A549 (cell line): ENCODE data around the gene HRH2. TPM values are rescaled to one million over a fixed set of nuclear protein-coding genes. Genes with fewer than 3 reads are reported as not detected.

ENCODE experiments used
- ATAC-seq, 2 experiments: fragments of 200-7000 bp in 1 of 2; fragments of >200 bp in 1 of 2; cut with Nextera tagmentation in 1 of 2; cut with Tn5 transposase in 1 of 2; 3 replicates each; pipeline versions ENCODE4 v1.8.0 to v1.9.1; 2018 to 2020; ENCODE audit warnings: mild to moderate bottlenecking in 1 of 2, moderate library complexity in 1 of 2
- CTCF ChIA-PET: fragments of 300-600 bp; sonication (Branson Sonifier 250); formaldehyde crosslinking; extraction: SDS; loops from one replicate; lab custom pipeline; 2021; ENCODE audit warnings: antibody characterized with exemption, inconsistent platforms; lab: Yijun Ruan, JAX
- POLR2A ChIA-PET: fragments of 350-600 bp; formaldehyde crosslinking; extraction: SDS; loops from one replicate; lab custom pipeline; 2021; ENCODE audit warnings: antibody characterized with exemption, inconsistent platforms; lab: Yijun Ruan, JAX
- DNase-seq, 2 experiments: peaks; one replicate each; pipeline versions ENCODE4 v3.0.0 to v3.0.0-alpha.2; 2011 to 2016; ENCODE audit warnings: low read depth in 1 of 2, low spot score in 1 of 2
- FAIRE-seq: peaks from 2 replicates; lab custom pipeline; 2011; peaks lifted over from hg19 to GRCh38; lab: Jason Lieb, UNC
- H3K27ac ChIP-seq, 2 experiments: fragments of >200 bp; sonication (Bioruptor Twin); formaldehyde crosslinking; 3 replicates each; pipeline ENCODE4 v1.5.1; 2016 to 2017
- H3K4me1 ChIP-seq: fragments of >200 bp; sonication (Bioruptor Twin); formaldehyde crosslinking; 3 replicates; pipeline ENCODE4 v1.6.1; 2016
- H3K4me2 ChIP-seq: fragments of >200 bp; sonication (Bioruptor Twin); formaldehyde crosslinking; 3 replicates; pipeline ENCODE4 v1.6.1; 2016
- H3K4me3 ChIP-seq: fragments of >200 bp; sonication (Bioruptor Twin); formaldehyde crosslinking; 3 replicates; pipeline ENCODE4 v1.5.1; 2016
- H3K9me3 ChIP-seq: fragments of >200 bp; sonication (Bioruptor Twin); formaldehyde crosslinking; 3 replicates; pipeline ENCODE4 v1.6.1; 2016
- BHLHE40 ChIP-seq: IDR thresholded peaks from 2 replicates; pipeline ENCODE4 v1.6.1; 2012; ENCODE audit warnings: low read depth, low read length, inconsistent platforms
- CBX8 ChIP-seq: fragments of 200-600 bp; sonication (generic); IDR thresholded peaks from 2 replicates; pipeline ENCODE4 v1.6.1; 2016
- CEBPB ChIP-seq, 2 experiments: fragments of >200 bp in 1 of 2; sonication (Bioruptor Twin) in 1 of 2; formaldehyde crosslinking in 1 of 2; IDR thresholded peaks; 2 replicates each; pipeline ENCODE4 v1.6.1; 2012 to 2016
- EHF ChIP-seq: fragments of 250-450 bp; sonication (Bioruptor Pico); IDR thresholded peaks from 2 replicates; pipeline ENCODE4 v1.5.0; 2020; ENCODE audit warnings: mild to moderate bottlenecking
- EHMT2 ChIP-seq: fragments of 200-600 bp; sonication (generic); IDR thresholded peaks from 2 replicates; pipeline ENCODE4 v1.6.1; 2016; ENCODE audit warnings: antibody characterized with exemption, low read depth, mild to moderate bottlenecking, moderate library complexity
- FOSB ChIP-seq: fragments of 250-450 bp; sonication (Bioruptor Pico); IDR thresholded peaks from 2 replicates; pipeline ENCODE4 v1.5.0; 2020; ENCODE audit warnings: mild to moderate bottlenecking, moderate library complexity
- FOSL2 ChIP-seq, 2 experiments: fragments of 450-650 bp in 1 of 2; fragments of >200 bp in 1 of 2; sonication (Bioruptor Twin) in 1 of 2; formaldehyde crosslinking; IDR thresholded peaks; 2 replicates each; pipeline versions ENCODE4 v1.5.0 to v1.6.1; 2016 to 2020; ENCODE audit warnings: mild to moderate bottlenecking in 1 of 2, moderate library complexity in 1 of 2
- HEYL ChIP-seq: fragments of 250-450 bp; sonication (Bioruptor Pico); IDR thresholded peaks from 2 replicates; pipeline ENCODE4 v1.8.0; 2021; ENCODE audit warnings: mild to moderate bottlenecking, moderate library complexity
- HOXB13 ChIP-seq: fragments of 250-450 bp; sonication (Bioruptor Pico); IDR thresholded peaks from 2 replicates; pipeline ENCODE4 v1.5.0; 2020; ENCODE audit warnings: low read depth, mild to moderate bottlenecking, moderate library complexity
- JUN ChIP-seq, 2 experiments: fragments of >200 bp; sonication (Bioruptor Twin); formaldehyde crosslinking; IDR thresholded peaks; 2 replicates in 1 of 2; 3 replicates in 1 of 2; pipeline ENCODE4 v1.6.1; 2016 to 2017
- JUNB ChIP-seq: fragments of >200 bp; sonication (Bioruptor Twin); formaldehyde crosslinking; IDR thresholded peaks from 2 replicates; pipeline ENCODE4 v1.6.1; 2016
- KDM1A ChIP-seq: fragments of 200-600 bp; sonication (generic); IDR thresholded peaks from 2 replicates; pipeline ENCODE4 v1.6.1; 2016; ENCODE audit warnings: low read depth, mild to moderate bottlenecking
- MAX ChIP-seq: IDR thresholded peaks from 2 replicates; pipeline ENCODE4 v1.6.1; 2012
- POLR2A ChIP-seq: IDR thresholded peaks from 2 replicates; pipeline ENCODE4 v1.6.1; 2012; ENCODE audit warnings: mild to moderate bottlenecking, low read length
- REST ChIP-seq: fragments of 200-600 bp; sonication (generic); IDR thresholded peaks from 2 replicates; pipeline ENCODE4 v1.6.1; 2016; ENCODE audit warnings: antibody characterized with exemption, mild to moderate bottlenecking, moderate library complexity
- RFX5 ChIP-seq: fragments of 450-650 bp; IDR thresholded peaks from 2 replicates; pipeline ENCODE4 v1.7.1; 2014; ENCODE audit warnings: antibody characterized with exemption, mild to moderate bottlenecking, moderate library complexity
- SMC3 ChIP-seq: fragments of >200 bp; sonication (Bioruptor Twin); formaldehyde crosslinking; IDR thresholded peaks from 3 replicates; pipeline ENCODE4 v1.6.1; 2018; ENCODE audit warnings: inconsistent platforms
- TP53 ChIP-seq: fragments of 250-450 bp; sonication (Bioruptor Pico); IDR thresholded peaks from 2 replicates; pipeline ENCODE4 v1.5.0; 2021; ENCODE audit warnings: mild to moderate bottlenecking, moderate library complexity
- ZC3H11A ChIP-seq: fragments of 450-650 bp; IDR thresholded peaks from 2 replicates; pipeline ENCODE4 v1.6.1; 2014; ENCODE audit warnings: antibody characterized with exemption, mild to moderate bottlenecking
- ZFP36 ChIP-seq: fragments of 450-650 bp; IDR thresholded peaks from 2 replicates; pipeline ENCODE4 v1.6.1; 2014; ENCODE audit warnings: borderline replicate concordance; ENCODE audit not compliant: partially characterized antibody
- ZSCAN20 ChIP-seq: fragments of 250-450 bp; sonication (Bioruptor Pico); IDR thresholded peaks from 2 replicates; pipeline ENCODE4 v1.8.0; 2022; ENCODE audit warnings: mild to moderate bottlenecking, moderate library complexity
- WGBS: methylation state at CpG from one replicate; pipeline ENCODE4 v1.1.6; 2017; ENCODE audit errors: missing lambda C conversion rate; 5-methylcytosine and 5-hydroxymethylcytosine counted together
- polyA plus RNA-seq, 4 experiments: library from polyadenylated mRNA; depleted of rRNA in 3 of 4; stranded (reverse); fragments of >200 nt; fragmentation: RNase III in 1 of 4; extraction: RNeasy Plus Mini Kit Qiagen cat#74134 plus additional on column Dnase treatment in 1 of 4; gene quantifications; 2 replicates in 3 of 4; 3 replicates in 1 of 4; pipeline ENCODE4 v1.2.3, GENCODE V29; 2011 to 2017
- TF ChIP-seq, protein P1 (sequence below): fragments of >200 bp; sonication (Bioruptor Twin); formaldehyde crosslinking; IDR thresholded peaks from 3 replicates; pipeline ENCODE4 v1.6.1; 2016

The HRH2 gene
- polyA plus RNA-seq, 2 of the 4 experiments (the other 2 are of a cell fraction) = 0.58 to 0.62 TPM

DNA sequence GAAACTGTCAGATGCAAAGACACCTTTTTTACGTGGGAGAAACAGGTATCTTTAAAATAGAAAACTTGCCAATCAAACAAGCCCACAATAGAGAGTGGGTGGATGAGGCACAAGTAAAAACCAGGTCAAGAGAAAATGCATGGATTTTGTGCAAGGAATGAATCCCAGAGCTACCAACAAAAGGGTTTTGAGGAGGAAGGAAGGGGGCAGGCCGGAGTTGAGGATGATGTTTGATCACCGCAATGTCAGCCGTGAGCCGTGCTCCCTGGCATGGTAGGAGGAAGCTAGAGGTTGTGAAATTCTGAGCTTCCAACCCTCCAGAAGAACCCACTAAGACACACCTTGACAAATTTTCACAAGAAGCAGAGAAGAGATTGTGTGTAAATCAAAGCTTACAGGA lies 53.2 kb downstream of the HRH2 start:
- WGBS = 64% methylated on average over 5 of the region's 5 CpGs
- ChIA-PET POLR2A (no interaction called here), CTCF (interaction anchor here (0.8 to 3.6 kb wide), 4 partner anchors 8 to 177 kb away, joined by 3 to 18 read pairs (median 10); no protein-coding TSS in a partner anchor)
- ATAC-seq = no peak
- H3K4me3 ChIP-seq = no peak overlapping the region
- no peak for DNase-seq
- H3K4me1 ChIP-seq = no peaks in the 10 kb centered on the region
- no peak overlapping the region for H3K4me2 ChIP-seq
- FAIRE-seq = no peak
- H3K9me3 ChIP-seq = peaks cover 6% of the 10 kb centered on the region; the same call in 2 of the 3 replicates
- TF ChIP-seq EHF (CRISPR knock-in tag) (no peak), JUNB (no peak), ZSCAN20 (CRISPR knock-in tag) (no peak), JUN (IDR thresholded peaks at IDR 0.05) (no peak), EHMT2 (no peak), ZFP36 (no peak), BHLHE40 (no peak), CEBPB (IDR thresholded peaks at IDR 0.05) (no peak), POLR2A (no peak), SMC3 (no peak)
- no peak overlapping the region for H3K27ac ChIP-seq

DNA sequence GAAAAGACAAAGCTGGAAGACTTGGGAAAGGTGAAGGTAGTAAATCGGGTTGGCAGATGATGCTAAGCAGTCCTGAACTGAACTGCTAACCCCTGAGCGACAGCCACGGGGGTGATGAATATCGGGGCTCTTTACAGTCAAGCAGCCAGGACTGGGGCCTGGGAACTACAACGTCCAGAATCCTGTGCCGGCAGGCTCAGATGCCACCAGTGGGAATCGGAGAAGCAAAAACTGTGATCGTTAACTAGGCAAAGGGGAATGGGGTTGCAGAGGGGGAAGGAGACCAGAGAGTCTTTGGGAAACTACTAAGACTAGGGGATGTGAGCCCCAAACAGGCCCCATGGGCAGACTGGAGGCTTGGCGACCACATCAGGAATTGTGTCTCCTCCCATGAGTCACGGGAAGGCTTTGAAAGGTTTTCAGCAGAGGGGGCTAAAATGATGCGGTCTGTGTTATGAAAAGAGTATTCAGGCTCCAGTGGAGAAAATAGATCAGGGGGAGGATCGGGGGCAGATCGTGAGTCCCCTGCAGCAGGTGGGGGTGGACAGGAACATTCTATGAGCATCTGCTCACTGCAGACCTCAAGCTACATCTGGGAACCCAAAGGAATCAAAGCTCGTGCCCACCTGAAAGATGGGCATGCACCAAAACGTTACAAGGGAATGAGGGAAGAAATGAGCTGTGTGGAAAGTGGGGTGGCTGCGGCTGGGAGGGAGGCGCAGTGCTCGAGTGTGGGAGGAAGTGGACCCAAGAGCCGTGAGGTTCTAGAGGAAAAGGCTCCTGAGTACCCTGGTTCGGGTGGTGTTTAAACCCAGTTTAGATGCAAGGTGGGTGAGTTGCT lies 53.8 kb downstream of the HRH2 start:
- ChIA-PET CTCF (interaction anchor here (0.8 to 3.6 kb wide), 4 partner anchors 18 to 178 kb away, joined by 3 to 18 read pairs (median 9); no protein-coding TSS in a partner anchor), POLR2A (no interaction called here)
- TF ChIP-seq CBX8 (no peak), EHMT2 (no peak), FOSL2 (IDR thresholded peaks at IDR 0.05) (no peak), FOSL2 (CRISPR knock-in tag; IDR thresholded peaks at IDR 0.05) (no peak), TP53 (no peak), JUNB (no peak), FOSB (no peak), MAX (no peak), HOXB13 (CRISPR knock-in tag) (no peak), SMC3 (no peak), REST (no peak), KDM1A (no peak), ZC3H11A (no peak), HEYL (CRISPR knock-in tag) (no peak), EHF (CRISPR knock-in tag) (no peak), RFX5 (no peak)
- TF ChIP-seq, protein P1, sequence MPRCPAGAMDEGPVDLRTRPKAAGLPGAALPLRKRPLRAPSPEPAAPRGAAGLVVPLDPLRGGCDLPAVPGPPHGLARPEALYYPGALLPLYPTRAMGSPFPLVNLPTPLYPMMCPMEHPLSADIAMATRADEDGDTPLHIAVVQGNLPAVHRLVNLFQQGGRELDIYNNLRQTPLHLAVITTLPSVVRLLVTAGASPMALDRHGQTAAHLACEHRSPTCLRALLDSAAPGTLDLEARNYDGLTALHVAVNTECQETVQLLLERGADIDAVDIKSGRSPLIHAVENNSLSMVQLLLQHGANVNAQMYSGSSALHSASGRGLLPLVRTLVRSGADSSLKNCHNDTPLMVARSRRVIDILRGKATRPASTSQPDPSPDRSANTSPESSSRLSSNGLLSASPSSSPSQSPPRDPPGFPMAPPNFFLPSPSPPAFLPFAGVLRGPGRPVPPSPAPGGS = no peak
- Histone ChIP-seq H3K9me3 (peaks cover 12% of the 10 kb centered on the region), H3K4me2 (no peak overlapping the region), H3K4me1 (no peaks in the 10 kb centered on the region), H3K27ac (no peak overlapping the region), H3K4me3 (no peak overlapping the region)
- DNase-seq (no peak), FAIRE-seq (no peak), ATAC-seq (no peak)
- WGBS = 67% methylated on average over 20 of the region's 20 CpGs
